HG03442 (cell line): Measurements from ENCODE around the gene LMNA.
"Not testable (repeated sequence)": the region's sequence is repeated elsewhere in the genome, so short reads cannot be mapped to it uniquely, and the experiment has no call there.

Experiments used
- ATAC-seq: cut with Tn5 transposase; IDR thresholded peaks from one replicate; pipeline ENCODE4 v1.9.1; 2021; ENCODE audit warnings: mild to moderate bottlenecking, moderate library complexity; ENCODE audit not compliant: unreplicated experiment

Gene LMNA

DNA sequence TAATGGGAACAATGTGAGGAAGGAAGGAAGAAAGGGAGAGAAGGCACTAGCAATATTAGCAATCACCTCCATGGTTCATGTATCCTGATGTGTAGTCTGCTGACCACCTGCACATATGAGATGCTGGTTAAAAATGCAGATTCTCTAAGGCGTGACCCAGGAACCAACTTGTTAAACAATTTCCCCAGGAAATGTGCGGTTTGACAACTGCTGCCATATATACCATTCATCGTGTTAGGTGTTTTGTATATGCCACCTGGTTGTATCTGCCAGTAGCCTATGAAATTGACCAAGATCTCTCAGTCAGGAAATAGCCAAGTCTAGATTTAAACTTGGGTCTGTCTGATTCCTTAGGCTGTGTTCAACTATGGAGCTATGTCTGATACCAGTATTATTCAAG is 43.0 kb downstream of the LMNA start:
- ATAC-seq, result no peak

GRCh38 chr1:156157966-156158365 is 43.5 kb downstream of the LMNA start:
- no peak for ATAC-seq

DNA sequence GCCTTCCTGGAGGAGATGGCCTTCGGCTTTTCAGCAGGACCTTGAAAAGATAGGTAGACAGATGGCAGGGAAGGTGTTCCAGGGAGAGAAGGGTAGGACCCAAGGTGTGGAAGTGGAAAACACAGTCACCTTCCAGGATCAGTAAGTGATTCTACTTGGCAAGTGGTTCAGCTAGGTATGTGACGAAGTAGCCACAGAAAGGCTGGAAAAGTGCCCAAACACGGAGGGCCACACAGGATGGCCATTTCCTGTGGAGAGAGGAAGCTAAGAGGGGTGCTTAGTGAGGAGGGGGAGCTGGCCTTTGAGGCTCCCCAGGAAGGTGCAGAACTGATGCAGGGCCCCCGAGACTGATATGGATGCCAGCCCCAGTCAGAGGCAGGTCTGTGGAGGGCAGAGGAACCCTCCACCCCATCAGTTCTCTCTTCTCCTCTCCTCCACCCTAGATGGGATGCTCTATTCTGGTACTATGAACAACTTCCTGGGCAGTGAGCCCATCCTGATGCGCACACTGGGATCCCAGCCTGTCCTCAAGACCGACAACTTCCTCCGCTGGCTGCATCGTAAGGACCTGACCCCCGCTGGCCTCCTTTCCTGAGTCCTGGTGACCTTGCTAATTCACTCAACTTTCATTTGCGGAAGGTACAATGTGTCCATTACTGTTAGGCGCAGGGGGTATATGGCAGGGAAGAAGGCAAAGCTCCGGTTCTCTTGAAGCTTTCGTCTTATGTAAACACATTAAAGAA is 45.7 kb downstream of the LMNA start:
- no peak for ATAC-seq

DNA sequence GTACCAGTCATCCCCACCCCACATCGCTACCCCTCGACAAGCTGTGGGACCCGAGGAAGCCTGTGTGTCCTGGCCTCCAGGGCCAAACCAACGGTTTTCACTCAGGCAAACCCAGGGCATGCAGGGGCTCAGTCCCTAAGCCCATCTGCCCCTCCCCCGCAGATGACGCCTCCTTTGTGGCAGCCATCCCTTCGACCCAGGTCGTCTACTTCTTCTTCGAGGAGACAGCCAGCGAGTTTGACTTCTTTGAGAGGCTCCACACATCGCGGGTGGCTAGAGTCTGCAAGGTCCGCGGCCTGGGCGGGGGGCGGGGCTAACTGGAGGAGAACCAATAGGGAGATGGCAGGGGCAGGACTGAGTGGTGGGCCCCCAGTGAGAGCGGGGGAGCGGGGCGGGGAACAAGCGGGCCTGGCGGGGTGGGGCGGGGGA is 46.2 kb downstream of the LMNA start:
- no peak for ATAC-seq

DNA sequence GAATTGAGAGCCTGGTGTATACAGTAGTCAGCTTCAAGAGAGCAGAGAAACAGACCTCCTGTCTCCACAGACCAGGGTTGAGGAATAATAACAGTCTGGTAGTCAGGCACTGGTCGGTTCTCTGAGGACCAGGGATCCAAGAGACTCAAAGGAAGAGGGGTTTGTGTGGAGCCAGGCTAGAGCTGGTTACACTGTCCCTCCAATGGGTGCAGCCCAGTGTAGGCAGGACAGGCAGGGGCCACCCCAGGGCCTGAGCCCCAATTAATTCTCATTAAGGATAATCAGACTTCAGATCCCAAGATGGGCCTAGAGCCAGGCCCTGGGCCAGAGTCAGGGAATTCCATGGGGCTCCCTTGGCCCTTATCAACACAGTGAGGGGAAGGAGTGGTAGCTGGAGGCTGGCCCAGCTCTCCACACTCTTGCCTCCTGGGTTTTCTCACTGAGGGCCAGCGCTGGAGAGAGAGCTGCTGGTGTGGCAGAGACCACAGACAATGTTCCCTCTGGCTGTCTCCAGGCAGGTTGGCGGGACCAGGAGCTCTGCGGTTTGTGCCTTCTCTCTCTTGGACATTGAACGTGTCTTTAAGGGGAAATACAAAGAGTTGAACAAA is 48.0 kb downstream of the LMNA start:
- ATAC-seq, result no peak

GRCh38 chr1:156163712-156164111 is 49.2 kb downstream of the LMNA start:
- ATAC-seq, result no peak

DNA sequence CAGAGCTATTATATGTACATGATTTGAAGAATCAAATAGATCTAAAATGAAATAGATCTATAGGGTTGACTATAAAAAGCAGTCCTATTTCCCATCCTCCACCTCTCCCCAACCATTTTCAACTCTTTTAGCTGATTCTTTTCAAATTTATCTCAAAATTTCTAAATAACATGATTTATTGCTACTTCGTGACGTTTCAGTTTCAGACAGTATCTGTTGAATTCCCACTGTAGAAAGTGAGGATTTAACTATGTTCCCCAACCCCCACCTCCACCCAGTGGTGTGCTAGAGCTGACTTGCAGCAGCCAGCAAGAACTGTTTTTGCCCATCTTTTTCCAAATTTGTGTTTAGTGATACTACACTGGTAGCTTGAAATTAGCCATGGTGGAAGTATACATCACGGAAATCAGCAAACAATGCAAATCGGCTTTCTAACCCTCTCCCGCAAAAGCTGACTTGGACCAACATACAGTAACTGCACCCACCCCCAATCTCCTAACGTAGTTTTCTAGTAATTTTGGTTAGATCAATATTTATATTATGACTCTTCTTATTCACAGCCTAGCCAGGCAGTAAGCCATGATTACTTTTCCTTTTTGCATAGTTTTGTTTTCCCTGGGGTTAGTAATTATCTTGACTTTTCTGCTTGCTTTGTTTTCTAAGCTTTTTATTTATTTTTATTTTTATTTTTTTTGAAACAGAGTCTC is 49.8 kb downstream of the LMNA start:
- no peak for ATAC-seq

GRCh38 chr1:156165083-156165482 is 50.6 kb downstream of the LMNA start:
- ATAC-seq, result no peak

DNA sequence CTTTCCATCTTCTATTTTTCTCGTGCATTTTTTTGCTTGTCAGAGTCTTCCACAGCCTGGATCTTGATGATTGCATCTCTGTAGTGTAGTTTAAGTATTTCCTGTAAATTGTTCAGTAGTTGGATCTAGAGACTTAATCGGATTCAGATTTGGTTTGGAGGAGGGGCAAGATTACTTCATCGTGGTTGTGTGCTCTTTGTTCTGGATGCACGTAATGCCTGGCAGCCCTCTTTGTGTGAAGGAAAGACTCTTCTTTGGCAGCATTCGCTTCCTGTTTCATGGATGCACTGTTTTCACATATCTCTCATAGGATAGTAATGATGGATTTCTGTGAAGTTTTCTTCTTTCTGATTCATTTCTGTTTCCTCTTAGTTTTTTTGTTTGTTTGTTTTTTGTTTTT is 53.0 kb downstream of the LMNA start:
- ATAC-seq, result no peak

DNA sequence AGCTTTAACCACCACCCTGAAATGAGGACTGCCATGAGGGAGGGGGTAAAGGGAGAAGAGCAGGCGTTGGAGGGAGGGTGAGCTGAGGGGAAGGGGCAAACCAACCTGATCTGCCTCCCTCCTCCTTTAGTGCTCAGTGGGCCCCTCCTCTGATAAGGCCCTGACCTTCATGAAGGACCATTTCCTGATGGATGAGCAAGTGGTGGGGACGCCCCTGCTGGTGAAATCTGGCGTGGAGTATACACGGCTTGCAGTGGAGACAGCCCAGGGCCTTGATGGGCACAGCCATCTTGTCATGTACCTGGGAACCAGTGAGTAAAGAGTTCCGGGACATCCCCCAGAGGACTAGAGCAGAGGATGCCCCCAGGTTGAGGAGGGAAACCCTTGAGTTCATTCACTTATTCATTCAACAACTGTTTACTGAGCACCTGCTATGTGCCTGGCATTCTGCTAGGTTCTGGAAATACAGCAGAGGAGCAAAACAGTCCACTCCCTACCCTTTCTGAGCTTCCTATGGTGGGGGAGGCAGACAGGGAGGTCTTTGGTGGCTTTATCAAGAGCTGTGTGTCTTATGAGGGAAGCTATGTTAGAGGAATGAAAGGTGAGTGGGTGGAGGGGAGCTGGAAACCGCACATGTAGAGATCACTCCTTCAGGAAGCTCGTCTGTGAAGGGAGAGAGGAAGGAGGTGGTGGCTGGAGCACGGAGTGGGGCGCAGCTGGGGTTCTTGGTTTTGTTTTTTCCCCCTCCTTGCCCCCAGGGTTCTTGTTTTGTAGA is 58.4 kb downstream of the LMNA start:
- no peak for ATAC-seq

DNA sequence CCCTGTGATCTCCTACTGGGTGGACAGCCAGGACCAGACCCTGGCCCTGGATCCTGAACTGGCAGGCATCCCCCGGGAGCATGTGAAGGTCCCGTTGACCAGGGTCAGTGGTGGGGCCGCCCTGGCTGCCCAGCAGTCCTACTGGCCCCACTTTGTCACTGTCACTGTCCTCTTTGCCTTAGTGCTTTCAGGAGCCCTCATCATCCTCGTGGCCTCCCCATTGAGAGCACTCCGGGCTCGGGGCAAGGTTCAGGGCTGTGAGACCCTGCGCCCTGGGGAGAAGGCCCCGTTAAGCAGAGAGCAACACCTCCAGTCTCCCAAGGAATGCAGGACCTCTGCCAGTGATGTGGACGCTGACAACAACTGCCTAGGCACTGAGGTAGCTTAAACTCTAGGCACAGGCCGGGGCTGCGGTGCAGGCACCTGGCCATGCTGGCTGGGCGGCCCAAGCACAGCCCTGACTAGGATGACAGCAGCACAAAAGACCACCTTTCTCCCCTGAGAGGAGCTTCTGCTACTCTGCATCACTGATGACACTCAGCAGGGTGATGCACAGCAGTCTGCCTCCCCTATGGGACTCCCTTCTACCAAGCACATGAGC is 62.2 kb downstream of the LMNA start:
- ATAC-seq, result no peak

GRCh38 chr1:156177919-156178654 is 63.6 kb downstream of the LMNA start:
- no peak for ATAC-seq

- no peak for ATAC-seq
These were observed 66.0 kb downstream of the LMNA start for GRCh38 chr1:156180471-156180870.

GRCh38 chr1:156181391-156181924 is 66.9 kb downstream of the LMNA start:
- ATAC-seq, result not testable (repeated sequence)

DNA sequence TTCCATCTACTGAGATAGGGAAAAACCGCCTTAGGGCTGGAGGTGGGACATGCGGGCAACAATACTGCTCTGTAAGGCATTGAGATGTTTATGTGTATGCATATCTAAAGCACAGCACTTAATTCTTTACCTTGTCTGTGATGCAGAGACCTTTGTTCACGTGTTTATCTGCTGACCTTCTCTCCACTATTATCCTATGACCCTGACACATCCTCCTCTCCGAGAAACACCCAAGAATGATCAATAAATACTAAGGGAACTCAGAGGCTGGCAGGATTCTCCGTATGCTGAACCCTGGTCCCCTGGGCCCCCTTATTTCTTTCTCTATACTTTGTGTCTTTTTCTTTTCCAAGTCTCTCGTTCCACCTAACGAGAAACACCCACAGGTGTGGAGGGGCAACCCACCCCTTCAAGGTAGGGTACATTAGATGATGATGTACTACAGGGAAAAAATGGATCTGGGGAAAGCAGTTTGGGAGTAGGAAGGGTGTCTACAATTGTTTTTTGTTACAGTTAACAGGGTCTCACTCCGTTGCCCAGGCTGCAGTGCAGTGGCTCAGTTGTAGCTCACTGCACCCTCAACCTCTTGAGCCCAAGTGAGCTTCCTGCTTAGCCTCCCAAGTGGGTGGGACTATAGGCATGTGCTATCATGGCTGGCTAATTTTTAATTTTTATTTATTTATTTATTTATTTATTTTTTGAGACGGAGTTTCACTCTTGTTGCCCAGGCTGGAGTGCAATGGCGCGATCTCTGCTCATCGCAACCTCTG is 67.7 kb downstream of the LMNA start:
- ATAC-seq, result not testable (repeated sequence)

- not testable (repeated sequence) for ATAC-seq
These were observed 72.1 kb downstream of the LMNA start for GRCh38 chr1:156186347-156187177.
